HL-60/S4 treated with retinoic acid at 250 ng/mL for 4 days and 3 days (cell line): ENCODE data around the gene APBA3.

Source experiments
- in situ Hi-C: fragments of 300-500 bp; cut with MboI; formaldehyde crosslinking; loops from 2 replicates; pipeline ENCODE4 v1.7.0; 2022; ENCODE audit warnings: low sequenced_read_pairs

Gene APBA3

GRCh38 chr19:3721887-3722442 lies 39.5 kb downstream of the APBA3 start:
- in situ Hi-C loops, result no loop called here

- in situ Hi-C loops, result no loop called here
These were observed 40.2 kb downstream of the APBA3 start for GRCh38 chr19:3721131-3721886.

GRCh38 chr19:3720349-3720917 lies 41.1 kb downstream of the APBA3 start:
- in situ Hi-C loops, result no loop called here

GRCh38 chr19:3719868-3720267 lies 41.6 kb downstream of the APBA3 start:
- in situ Hi-C loops, result no loop called here

GRCh38 chr19:3716147-3716668 lies 45.3 kb downstream of the APBA3 start:
- in situ Hi-C loops, result no loop called here

GRCh38 chr19:3712663-3713611 lies 48.6 kb downstream of the APBA3 start:
- in situ Hi-C loops, result no loop called here

GRCh38 chr19:3710265-3710812 lies 51.2 kb downstream of the APBA3 start:
- in situ Hi-C loops, result no loop called here

- in situ Hi-C loops, result no loop called here
These were observed 53.1 kb downstream of the APBA3 start, which contains the start of gene TJP3 for GRCh38 chr19:3708207-3708931. TSS of gene TJP3 (plus strand) at chr19:3708384. CDS start at chr19:3728433, 20,049 bp downstream.

- in situ Hi-C loops, result no loop called here
These were observed 53.7 kb downstream of the APBA3 start for GRCh38 chr19:3707868-3708206.

- in situ Hi-C loops, result no loop called here
These were observed 60.3 kb downstream of the APBA3 start for GRCh38 chr19:3701200-3701599.
